Caco-2 (cell line): ENCODE measurements around the gene CCDC124. TPM values are rescaled to one million over a fixed set of nuclear protein-coding genes. Genes with fewer than 3 reads are reported as not detected.

ENCODE experiments used
- BruUV-seq: library from RNA; stranded (reverse); fragments of 400-500 nt; replicated peaks from 2 replicates; lab custom pipeline; 2021; lab: Mats Ljungman, UMichigan
- CTCF ChIA-PET: fragments of 300-600 bp; sonication (Branson Sonifier 250); formaldehyde crosslinking; loops from one replicate; lab custom pipeline; 2022; ENCODE audit warnings: antibody characterized with exemption; lab: Charles Lee
- POLR2A ChIA-PET: fragments of 300-600 bp; sonication (Branson Sonifier 250); formaldehyde crosslinking; loops from one replicate; lab custom pipeline; 2022; ENCODE audit warnings: antibody characterized with exemption; lab: Charles Lee
- DNase-seq, 2 experiments: peaks; one replicate each; pipeline versions ENCODE4 v3.0.0 to v3.0.0-alpha.2; 2020 to 2022
- H3K27me3 ChIP-seq: replicated peaks from 2 replicates; pipeline ENCODE4 v1.6.0; 2011; ENCODE audit warnings: low read length; ENCODE audit not compliant: control insufficient read depth, insufficient read depth
- H3K36me3 ChIP-seq: 2 replicates; pipeline ENCODE4 v1.5.1; 2011; ENCODE audit warnings: low read length; ENCODE audit not compliant: control insufficient read depth, insufficient read depth
- H3K4me1 ChIP-seq: fragments of 250-450 bp; sonication (Bioruptor Pico); 2 replicates; pipeline ENCODE4 v1.5.1; 2020; ENCODE audit warnings: mild to moderate bottlenecking
- H3K4me3 ChIP-seq: 2 replicates; pipeline ENCODE4 v1.5.1; 2011; ENCODE audit warnings: low read depth, mild to moderate bottlenecking, control low read depth, low read length
- H3K9me3 ChIP-seq: fragments of 250-450 bp; sonication (Bioruptor Pico); 2 replicates; pipeline ENCODE4 v1.5.1; 2020; ENCODE audit warnings: mild to moderate bottlenecking, moderate library complexity
- H3K27ac Mint-ChIP-seq: one replicate; pipeline ENCODE4 v1.8.0; 2022; ENCODE audit warnings: mixed read lengths; ENCODE audit not compliant: unreplicated experiment
- H3K27me3 Mint-ChIP-seq: one replicate; pipeline ENCODE4 v1.8.0; 2022; ENCODE audit warnings: mixed read lengths; ENCODE audit not compliant: insufficient read depth, unreplicated experiment
- H3K36me3 Mint-ChIP-seq: one replicate; pipeline ENCODE4 v1.8.0; 2022; ENCODE audit warnings: mild to moderate bottlenecking, mixed read lengths; ENCODE audit not compliant: insufficient read depth, unreplicated experiment
- H3K4me1 Mint-ChIP-seq: one replicate; pipeline ENCODE4 v1.8.0; 2022; ENCODE audit warnings: low read depth, mixed read lengths; ENCODE audit not compliant: unreplicated experiment
- H3K4me3 Mint-ChIP-seq: one replicate; pipeline ENCODE4 v1.8.0; 2022; ENCODE audit warnings: mild to moderate bottlenecking, moderate library complexity, mixed read lengths; ENCODE audit not compliant: unreplicated experiment
- H3K9me3 Mint-ChIP-seq: one replicate; pipeline ENCODE4 v1.8.0; 2022; ENCODE audit warnings: mixed read lengths; ENCODE audit not compliant: unreplicated experiment
- intact Hi-C: fragments of 100-400 bp; cut with micrococcal nuclease; formaldehyde crosslinking; loops from one replicate; pipeline ENCODE4 v1.10.0; 2022; ENCODE audit not compliant: unreplicated experiment
- total RNA-seq: library from RNA; stranded (reverse); gene quantifications from 2 replicates; pipeline ENCODE4 v1.2.3, GENCODE V29; 2022
- TF ChIP-seq, protein P1 (sequence below), 2 experiments: fragments of 200-600 bp in 1 of 2; IDR thresholded peaks; 1 replicate in 1 of 2; 2 replicates in 1 of 2; pipeline versions ENCODE4 v1.5.1 to v1.8.0; 2011 to 2022; ENCODE audit warnings: antibody characterized with exemption in 1 of 2, control low read depth in 1 of 2, inconsistent platforms in 1 of 2, low read depth in 1 of 2, low read length in 1 of 2, mild to moderate bottlenecking in 1 of 2, moderate library complexity in 1 of 2; ENCODE audit not compliant: insufficient read depth in 1 of 2, severe bottlenecking in 1 of 2, unreplicated experiment in 1 of 2

The CCDC124 gene
- total RNA-seq, 1 experiment from 2014 or later = 73.3 TPM

DNA sequence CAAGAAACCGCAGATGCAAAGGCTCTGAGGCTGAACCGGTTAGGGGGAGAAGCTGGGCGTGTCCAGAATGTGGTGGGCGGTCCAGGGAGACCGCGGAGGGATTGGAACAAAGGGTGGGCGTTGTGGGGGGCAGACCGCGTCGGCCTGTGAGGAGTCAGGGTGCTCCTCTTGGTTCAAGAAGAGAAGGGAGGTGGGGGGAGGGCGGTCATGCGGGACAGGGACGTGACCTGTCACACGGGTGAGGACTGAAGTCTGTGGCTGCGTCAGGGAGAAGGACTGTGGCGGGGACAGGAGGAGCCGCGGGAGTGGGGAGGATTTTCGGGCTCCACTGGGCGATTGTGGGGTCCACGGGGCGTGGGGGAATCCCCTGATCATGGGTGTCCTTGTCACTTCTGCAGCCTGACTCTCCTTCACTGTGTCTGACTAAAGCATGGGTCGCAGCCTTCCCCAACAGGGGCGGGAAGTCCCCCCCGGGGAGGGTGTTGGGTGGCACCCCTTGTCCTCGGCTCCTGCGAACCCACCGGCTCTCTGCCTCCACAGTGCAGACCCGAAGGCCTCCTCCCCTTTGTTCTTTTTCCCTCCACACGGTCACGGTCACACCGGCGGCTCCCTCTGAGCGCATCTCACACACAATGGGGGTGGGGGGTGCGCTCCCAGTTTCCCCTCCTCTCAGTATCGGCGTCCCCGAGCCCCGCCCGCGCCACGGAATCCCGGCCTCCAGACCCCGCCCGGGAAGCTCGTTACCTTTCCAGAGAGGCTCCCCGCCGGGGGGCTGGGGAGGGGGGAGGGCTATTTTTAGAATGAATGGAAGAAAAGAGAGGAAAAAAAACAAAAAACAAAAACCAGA is 17.7 kb downstream of the CCDC124 start:
- intact Hi-C loops = no loop called here
- H3K36me3 ChIP-seq = no peaks in the 10 kb centered on the region
- peak overlapping the region; percentile 24 for H3K4me3 ChIP-seq
- Mint-ChIP-seq H3K4me3 (peak overlapping the region; percentile 66), H3K36me3 (peaks cover 23% of the 10 kb centered on the region), H3K4me1 (peaks cover 12% of the 10 kb centered on the region), H3K27ac (peak overlapping the region; percentile 11), H3K9me3 (no peaks in the 10 kb centered on the region), H3K27me3 (peaks cover 2% of the 10 kb centered on the region)
- CTCF ChIA-PET = interaction anchor here (0.7 to 1.2 kb wide), 2 partner anchors 12 to 67 kb away, joined by 3 to 9 read pairs; no protein-coding TSS in a partner anchor
- no peak for DNase-seq
- peaks cover 3% of the 10 kb centered on the region for H3K27me3 ChIP-seq
- no peaks in the 10 kb centered on the region for H3K9me3 ChIP-seq
- POLR2A ChIA-PET = interaction anchor here (0.6 kb wide), 1 partner anchor 254 kb away, joined by 3 read pairs; no protein-coding TSS in a partner anchor
- H3K4me1 ChIP-seq = peaks cover 23% of the 10 kb centered on the region
- TF ChIP-seq, protein P1, sequence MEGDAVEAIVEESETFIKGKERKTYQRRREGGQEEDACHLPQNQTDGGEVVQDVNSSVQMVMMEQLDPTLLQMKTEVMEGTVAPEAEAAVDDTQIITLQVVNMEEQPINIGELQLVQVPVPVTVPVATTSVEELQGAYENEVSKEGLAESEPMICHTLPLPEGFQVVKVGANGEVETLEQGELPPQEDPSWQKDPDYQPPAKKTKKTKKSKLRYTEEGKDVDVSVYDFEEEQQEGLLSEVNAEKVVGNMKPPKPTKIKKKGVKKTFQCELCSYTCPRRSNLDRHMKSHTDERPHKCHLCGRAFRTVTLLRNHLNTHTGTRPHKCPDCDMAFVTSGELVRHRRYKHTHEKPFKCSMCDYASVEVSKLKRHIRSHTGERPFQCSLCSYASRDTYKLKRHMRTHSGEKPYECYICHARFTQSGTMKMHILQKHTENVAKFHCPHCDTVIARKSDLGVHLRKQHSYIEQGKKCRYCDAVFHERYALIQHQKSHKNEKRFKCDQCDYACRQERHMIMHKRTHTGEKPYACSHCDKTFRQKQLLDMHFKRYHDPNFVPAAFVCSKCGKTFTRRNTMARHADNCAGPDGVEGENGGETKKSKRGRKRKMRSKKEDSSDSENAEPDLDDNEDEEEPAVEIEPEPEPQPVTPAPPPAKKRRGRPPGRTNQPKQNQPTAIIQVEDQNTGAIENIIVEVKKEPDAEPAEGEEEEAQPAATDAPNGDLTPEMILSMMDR (IDR thresholded peaks at IDR 0.05; ENCODE audit: insufficient read depth in 1 of 2, low read depth in 1 of 2, low read length in 1 of 2, severe bottlenecking in 1 of 2, unreplicated experiment in 1 of 2) = no peak
- no TSS peak for BruUV-seq

DNA sequence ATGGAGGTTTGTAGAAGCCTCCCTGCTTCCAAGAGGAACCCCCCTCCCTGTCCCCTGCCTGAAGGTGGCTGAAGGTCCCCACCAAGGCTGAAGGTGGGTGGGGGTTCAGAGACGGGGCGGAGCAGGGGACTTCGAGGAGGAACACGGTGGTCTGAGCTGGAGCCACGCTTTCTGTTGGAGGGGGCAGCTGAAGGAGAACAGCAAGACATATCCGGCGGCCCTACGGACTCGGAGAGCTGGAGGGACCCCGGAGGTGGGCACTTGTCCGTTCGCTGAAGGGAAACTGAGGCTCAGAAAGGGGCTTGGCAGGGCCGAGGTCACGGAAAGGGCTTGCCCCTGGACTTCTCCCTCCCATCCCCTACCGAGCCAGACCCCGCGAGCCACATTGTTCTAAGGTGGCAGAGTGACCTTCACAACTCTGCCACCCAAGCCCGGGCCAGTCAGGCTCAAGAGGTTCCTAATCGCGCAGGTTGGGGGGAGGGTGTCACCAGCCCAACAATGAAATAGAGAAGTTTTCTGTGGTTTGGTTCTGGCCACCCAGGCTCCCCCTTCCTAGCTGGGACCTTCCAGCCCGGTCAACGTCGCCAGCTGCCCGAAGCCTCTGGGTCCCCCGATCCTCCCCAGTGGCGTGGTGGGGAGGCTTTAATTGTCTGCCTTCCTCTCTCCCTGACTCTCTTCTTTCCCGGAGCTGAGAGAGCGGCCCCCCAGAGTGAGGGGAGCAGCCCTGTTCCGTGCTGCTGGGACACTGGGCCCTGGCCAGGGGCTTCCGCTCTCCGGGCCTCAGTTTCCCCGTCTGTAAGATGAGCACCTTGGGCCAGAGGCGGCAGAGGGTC is 18.6 kb downstream of the CCDC124 start:
- Histone ChIP-seq H3K9me3 (no peaks in the 10 kb centered on the region), H3K36me3 (no peaks in the 10 kb centered on the region), H3K4me3 (peak overlapping the region; percentile 24), H3K27me3 (peaks cover 3% of the 10 kb centered on the region), H3K4me1 (peaks cover 23% of the 10 kb centered on the region)
- Mint-ChIP-seq H3K27ac (peak overlapping the region; percentile 11), H3K36me3 (peaks cover 14% of the 10 kb centered on the region), H3K4me3 (peak overlapping the region; percentile 66), H3K27me3 (peaks cover 2% of the 10 kb centered on the region), H3K9me3 (no peaks in the 10 kb centered on the region), H3K4me1 (peaks cover 12% of the 10 kb centered on the region)
- intact Hi-C loops = no loop called here
- no TSS peak for BruUV-seq
- CTCF ChIA-PET = interaction anchor here (0.6 kb wide), 1 partner anchor 11 kb away, joined by 6 read pairs; no protein-coding TSS in a partner anchor
- TF ChIP-seq, protein P1 (IDR thresholded peaks at IDR 0.05; ENCODE audit: insufficient read depth in 1 of 2, low read depth in 1 of 2, low read length in 1 of 2, severe bottlenecking in 1 of 2, unreplicated experiment in 1 of 2) = no peak
- POLR2A ChIA-PET = no interaction called here
- no peak for DNase-seq
